Smooth muscle cell (in vitro differentiated cells): ENCODE data around the gene SEZ6L. TPM values are rescaled to one million over a fixed set of nuclear protein-coding genes. Genes with fewer than 3 reads are reported as not detected.

Experiments
- DNase-seq: peaks from one replicate; lab custom pipeline; 2025; ENCODE audit not compliant: unreplicated experiment; lab: John Stamatoyannopoulos, UW
- H2AFZ ChIP-seq: fragments of 200-600 bp; sonication (generic); 2 replicates; pipeline ENCODE4 v1.6.0; 2016; ENCODE audit warnings: antibody characterized with exemption, low read depth, mild to moderate bottlenecking
- H3F3A ChIP-seq: fragments of 200-600 bp; sonication (generic); 2 replicates; pipeline ENCODE4 v1.6.0; 2017; ENCODE audit warnings: antibody characterized with exemption, low read depth
- H3K27ac ChIP-seq: fragments of 200-600 bp; sonication (generic); 2 replicates; pipeline ENCODE4 v1.5.1; 2016; ENCODE audit warnings: low read depth, mild to moderate bottlenecking
- H3K27me3 ChIP-seq: fragments of 200-600 bp; sonication (generic); 2 replicates; pipeline ENCODE4 v1.6.1; 2016; ENCODE audit warnings: low read depth, mild to moderate bottlenecking
- H3K36me3 ChIP-seq: fragments of 200-600 bp; sonication (generic); 2 replicates; pipeline ENCODE4 v1.5.1; 2016; ENCODE audit warnings: low read depth
- H3K4me1 ChIP-seq: fragments of 200-600 bp; sonication (generic); 2 replicates; pipeline ENCODE4 v1.5.1; 2016; ENCODE audit warnings: low read depth
- H3K4me2 ChIP-seq: fragments of 200-600 bp; sonication (generic); 2 replicates; pipeline ENCODE4 v1.6.0; 2016; ENCODE audit warnings: mild to moderate bottlenecking
- H3K4me3 ChIP-seq: fragments of 200-600 bp; sonication (generic); 2 replicates; pipeline ENCODE4 v1.5.1; 2016; ENCODE audit warnings: mild to moderate bottlenecking
- H3K79me2 ChIP-seq: fragments of 200-600 bp; sonication (generic); 2 replicates; pipeline ENCODE4 v1.6.0; 2016; ENCODE audit warnings: low read depth, mild to moderate bottlenecking
- H3K9ac ChIP-seq: fragments of 200-600 bp; sonication (generic); 2 replicates; pipeline ENCODE4 v1.6.0; 2016; ENCODE audit warnings: low read depth
- H3K9me3 ChIP-seq: fragments of 200-600 bp; sonication (generic); replicated peaks from 2 replicates; pipeline ENCODE4 v1.5.1; 2016; ENCODE audit warnings: low read depth
- H4K20me1 ChIP-seq: fragments of 200-600 bp; sonication (generic); 2 replicates; pipeline ENCODE4 v1.6.0; 2016; ENCODE audit warnings: low read depth
- WGBS: methylation state at CpG from one replicate; pipeline ENCODE4 v1.1.7; 2016; ENCODE audit warnings: low lambda C conversion rate; 5-methylcytosine and 5-hydroxymethylcytosine counted together
- polyA plus RNA-seq: library from polyadenylated mRNA; unstranded; fragments of >200 nt; fragmentation: Nextera tagmentation; extraction: Ambion mirVana; gene quantifications from 2 replicates; pipeline ENCODE4 v1.2.1, GENCODE V29; 2016
- total RNA-seq: library from RNA; depleted of rRNA; stranded (reverse); fragments of >200 nt; gene quantifications from 2 replicates; pipeline ENCODE4 v1.2.3, GENCODE V29; 2014
- TF ChIP-seq, protein P1 (sequence below): fragments of 200-600 bp; sonication (generic); IDR thresholded peaks from 2 replicates; pipeline ENCODE4 v1.5.1; 2017; ENCODE audit warnings: borderline replicate concordance, mild to moderate bottlenecking, antibody characterized with exemption; ENCODE audit not compliant: insufficient read depth, poor library complexity, severe bottlenecking

Gene SEZ6L
- total and polyA plus RNA-seq, 2 experiments from 2014 or later, result 2.1 TPM

DNA sequence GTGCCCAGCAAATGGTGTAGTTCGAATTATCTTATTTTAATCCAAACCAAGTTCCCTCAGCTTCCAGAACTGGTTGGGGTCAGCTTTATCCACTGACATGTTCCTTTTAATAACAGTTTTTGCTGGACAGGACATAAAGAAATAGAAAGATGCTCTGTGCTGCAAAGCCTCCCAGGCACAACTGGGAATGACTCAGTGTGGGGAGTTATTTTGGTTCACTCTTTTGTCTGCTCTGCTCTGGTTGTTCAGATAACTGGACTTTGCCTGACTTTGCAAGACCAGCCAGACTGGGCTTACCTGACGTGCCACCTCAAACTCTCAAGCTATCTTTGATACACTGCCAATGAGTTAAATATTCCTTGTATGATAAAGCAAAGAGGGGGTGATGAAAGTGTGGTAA lies 25.6 kb downstream of the SEZ6L start:
- Histone ChIP-seq H3K27me3 (no peaks in the 10 kb centered on the region), H3K79me2 (no peaks in the 10 kb centered on the region), H4K20me1 (no peaks in the 10 kb centered on the region), H3K9ac (no peak overlapping the region), H3K9me3 (no peaks in the 10 kb centered on the region), H3K27ac (no peak overlapping the region), H3K4me1 (no peaks in the 10 kb centered on the region), H3F3A (no peaks in the 10 kb centered on the region), H3K36me3 (no peaks in the 10 kb centered on the region), H3K4me2 (no peak overlapping the region), H3K4me3 (no peak overlapping the region), H2AFZ (no peak overlapping the region)
- 62% methylated on average over 2 of the region's 2 CpGs for WGBS
- DNase-seq, result no peak
- TF ChIP-seq, protein P1, sequence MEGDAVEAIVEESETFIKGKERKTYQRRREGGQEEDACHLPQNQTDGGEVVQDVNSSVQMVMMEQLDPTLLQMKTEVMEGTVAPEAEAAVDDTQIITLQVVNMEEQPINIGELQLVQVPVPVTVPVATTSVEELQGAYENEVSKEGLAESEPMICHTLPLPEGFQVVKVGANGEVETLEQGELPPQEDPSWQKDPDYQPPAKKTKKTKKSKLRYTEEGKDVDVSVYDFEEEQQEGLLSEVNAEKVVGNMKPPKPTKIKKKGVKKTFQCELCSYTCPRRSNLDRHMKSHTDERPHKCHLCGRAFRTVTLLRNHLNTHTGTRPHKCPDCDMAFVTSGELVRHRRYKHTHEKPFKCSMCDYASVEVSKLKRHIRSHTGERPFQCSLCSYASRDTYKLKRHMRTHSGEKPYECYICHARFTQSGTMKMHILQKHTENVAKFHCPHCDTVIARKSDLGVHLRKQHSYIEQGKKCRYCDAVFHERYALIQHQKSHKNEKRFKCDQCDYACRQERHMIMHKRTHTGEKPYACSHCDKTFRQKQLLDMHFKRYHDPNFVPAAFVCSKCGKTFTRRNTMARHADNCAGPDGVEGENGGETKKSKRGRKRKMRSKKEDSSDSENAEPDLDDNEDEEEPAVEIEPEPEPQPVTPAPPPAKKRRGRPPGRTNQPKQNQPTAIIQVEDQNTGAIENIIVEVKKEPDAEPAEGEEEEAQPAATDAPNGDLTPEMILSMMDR, result no peak

DNA sequence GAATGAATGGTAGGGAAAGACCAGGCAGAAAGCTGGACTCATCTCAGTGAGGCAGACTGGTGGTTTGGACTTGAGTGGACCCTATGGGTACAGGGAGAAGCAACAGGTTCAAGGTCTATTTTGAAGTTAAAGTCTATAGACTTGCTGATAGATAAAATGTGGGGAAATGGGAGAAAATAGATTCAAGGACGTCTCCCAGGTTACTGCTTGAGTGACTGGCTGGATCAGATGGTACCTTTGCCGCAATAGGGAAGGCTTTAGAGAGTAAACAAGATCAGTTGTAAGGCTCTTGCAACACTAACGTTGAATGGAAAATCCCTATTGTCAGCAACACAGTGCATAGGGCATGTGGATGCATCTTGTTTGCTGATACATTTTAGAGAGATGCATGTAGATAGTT lies 27.4 kb downstream of the SEZ6L start:
- Histone ChIP-seq H3K4me1 (no peaks in the 10 kb centered on the region), H3K9me3 (no peaks in the 10 kb centered on the region), H3K27ac (no peak overlapping the region), H3K9ac (no peak overlapping the region), H3K27me3 (no peaks in the 10 kb centered on the region), H4K20me1 (no peaks in the 10 kb centered on the region), H3K4me2 (no peak overlapping the region), H2AFZ (no peak overlapping the region), H3F3A (no peaks in the 10 kb centered on the region), H3K79me2 (no peaks in the 10 kb centered on the region), H3K4me3 (no peak overlapping the region), H3K36me3 (no peaks in the 10 kb centered on the region)
- TF ChIP-seq, protein P1, result no peak
- 81% methylated on average over 3 of the region's 3 CpGs for WGBS
- DNase-seq, result no peak

DNA sequence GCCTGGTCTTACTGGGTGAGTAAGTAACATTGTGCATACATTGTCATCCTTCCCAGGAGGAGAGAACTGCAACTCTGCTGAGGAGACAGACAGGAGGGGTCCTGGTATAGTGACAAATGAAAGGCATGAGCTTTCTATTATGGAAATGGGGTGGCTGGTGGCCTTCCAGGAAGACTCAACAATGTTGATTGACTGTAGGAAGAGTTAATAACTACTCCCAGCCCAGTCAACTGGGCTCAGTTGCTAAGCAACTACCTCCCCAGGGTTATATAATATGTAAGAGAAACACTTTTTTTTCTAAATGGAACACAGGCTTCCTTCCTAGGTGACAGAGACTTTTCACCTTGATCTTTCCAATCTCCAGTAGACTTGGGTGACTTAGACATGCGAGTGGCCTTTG lies 28.2 kb downstream of the SEZ6L start:
- no peak overlapping the region for H3K9ac ChIP-seq
- H4K20me1 ChIP-seq, result no peaks in the 10 kb centered on the region
- no peaks in the 10 kb centered on the region for H3K79me2 ChIP-seq
- WGBS, result 64% methylated on average over 1 of the region's 1 CpG
- TF ChIP-seq, protein P1, result no peak
- H2AFZ ChIP-seq, result no peak overlapping the region
- no peak overlapping the region for H3K4me2 ChIP-seq
- no peak overlapping the region for H3K27ac ChIP-seq
- H3K27me3 ChIP-seq, result no peaks in the 10 kb centered on the region
- H3K4me3 ChIP-seq, result no peak overlapping the region
- no peaks in the 10 kb centered on the region for H3K36me3 ChIP-seq
- no peak for DNase-seq
- no peaks in the 10 kb centered on the region for H3F3A ChIP-seq
- H3K9me3 ChIP-seq, result no peaks in the 10 kb centered on the region
- no peaks in the 10 kb centered on the region for H3K4me1 ChIP-seq

DNA sequence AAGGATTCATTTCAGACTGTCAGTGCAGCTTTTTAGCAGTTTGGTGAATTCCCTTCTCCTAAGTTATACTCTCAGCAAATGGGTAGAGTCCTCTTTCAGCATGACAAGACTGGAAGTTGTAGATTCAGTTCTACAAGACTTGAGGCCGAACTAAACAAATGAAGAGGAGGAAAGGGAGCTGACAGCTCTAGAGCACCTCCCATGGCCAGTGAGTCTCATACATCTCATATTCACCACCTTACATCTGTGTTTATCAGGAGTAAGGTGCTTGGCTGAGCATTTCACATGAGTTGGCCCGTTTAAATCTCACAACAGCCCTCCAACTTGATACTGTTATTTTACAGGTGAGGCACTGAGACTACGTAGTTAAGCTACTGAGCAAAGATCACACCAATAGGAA lies 30.4 kb downstream of the SEZ6L start:
- no peaks in the 10 kb centered on the region for H3K79me2 ChIP-seq
- no peaks in the 10 kb centered on the region for H3K9me3 ChIP-seq
- H2AFZ ChIP-seq, result no peak overlapping the region
- H3K4me1 ChIP-seq, result no peaks in the 10 kb centered on the region
- TF ChIP-seq, protein P1, result no peak
- H3K27me3 ChIP-seq, result no peaks in the 10 kb centered on the region
- no peaks in the 10 kb centered on the region for H3F3A ChIP-seq
- no peak overlapping the region for H3K27ac ChIP-seq
- no peaks in the 10 kb centered on the region for H4K20me1 ChIP-seq
- H3K9ac ChIP-seq, result no peak overlapping the region
- DNase-seq, result no peak
- H3K4me2 ChIP-seq, result no peak overlapping the region
- no peak overlapping the region for H3K4me3 ChIP-seq
- WGBS, result 77% methylated on average over 3 of the region's 3 CpGs
- no peaks in the 10 kb centered on the region for H3K36me3 ChIP-seq
